SH-SY5Y (cell line): ENCODE data around the gene NARS2.

ENCODE experiments used
- GATA2 ChIP-seq: IDR thresholded peaks from 2 replicates; pipeline ENCODE4 v1.6.1; 2011; ENCODE audit warnings: mild to moderate bottlenecking, low read depth, low read length
- GATA3 ChIP-seq: IDR thresholded peaks from 2 replicates; pipeline ENCODE4 v1.6.1; 2011; ENCODE audit warnings: low read depth, mild to moderate bottlenecking, low read length, moderate library complexity

- TF ChIP-seq GATA2 (no peak), GATA3 (no peak)
These were observed 160.2 kb downstream of the NARS2 start for GRCh38 chr11:78414321-78415051.
